Activated T-cell treated with anti-CD3 and anti-CD28 coated beads for 24 hours (primary cell): Measurements from ENCODE around the gene SPAG16.

Experiments
- DNase-seq: peaks from one replicate; pipeline ENCODE4 v3.0.0-alpha.2; 2020; ENCODE audit warnings: low read depth

Gene SPAG16

DNA sequence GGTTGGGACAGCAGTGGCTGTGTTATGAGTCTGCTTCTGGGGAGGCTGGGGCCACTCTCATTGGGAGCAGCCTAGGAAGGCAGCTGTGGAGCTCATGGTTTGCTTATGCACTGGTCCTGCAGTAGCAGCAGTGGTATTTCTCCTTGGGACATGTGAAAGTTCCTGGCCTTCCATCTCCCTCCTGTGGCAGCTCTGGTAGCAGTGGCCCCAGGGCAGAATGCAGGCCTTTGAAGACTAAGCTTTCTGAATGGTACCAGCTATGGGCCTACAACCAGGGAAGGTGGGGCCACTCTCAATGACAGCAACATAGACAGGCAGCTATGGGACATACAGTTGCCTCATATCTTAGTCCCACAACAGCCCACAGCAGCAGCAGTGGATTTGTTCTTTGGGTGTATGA is 1009.3 kb downstream of the SPAG16 start:
- DNase-seq: no peak

DNA sequence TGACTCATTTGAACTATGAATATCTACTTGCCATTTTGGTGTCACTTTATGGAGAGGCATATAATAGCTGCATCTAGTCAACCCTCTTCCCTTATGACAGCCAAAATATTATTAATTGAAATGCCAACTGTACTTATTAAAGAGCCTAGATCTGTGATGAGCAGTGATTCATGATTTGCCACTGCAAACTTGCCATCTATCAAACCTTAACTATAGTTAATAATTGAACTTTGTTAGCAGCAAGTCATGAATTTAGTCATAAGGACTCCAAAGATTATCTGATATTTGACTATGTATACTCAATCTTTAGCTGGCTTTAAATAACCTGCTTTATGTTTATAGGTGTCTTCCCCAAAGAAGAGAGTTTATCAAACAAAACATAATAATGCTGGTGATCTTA is 1010.2 kb downstream of the SPAG16 start:
- DNase-seq: no peak

DNA sequence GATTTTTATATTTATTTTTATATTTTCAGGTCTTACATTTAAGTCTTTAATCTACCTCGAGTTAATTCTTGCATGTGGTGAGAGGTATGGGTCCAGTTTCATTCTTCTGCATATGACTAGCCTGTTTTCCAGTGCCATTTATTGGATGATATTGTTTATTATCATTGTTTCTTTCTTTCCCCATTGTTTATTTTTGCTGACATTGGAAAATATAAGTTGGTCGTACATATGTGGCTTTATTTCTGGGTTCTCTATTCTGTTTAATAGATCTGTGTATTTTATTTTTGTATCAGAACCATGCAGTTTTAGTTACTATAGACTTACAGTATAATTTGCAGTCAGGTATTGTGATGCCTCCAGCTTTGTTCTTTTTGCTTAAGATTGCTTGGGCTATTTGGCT is 1013.2 kb downstream of the SPAG16 start:
- no peak for DNase-seq

DNA sequence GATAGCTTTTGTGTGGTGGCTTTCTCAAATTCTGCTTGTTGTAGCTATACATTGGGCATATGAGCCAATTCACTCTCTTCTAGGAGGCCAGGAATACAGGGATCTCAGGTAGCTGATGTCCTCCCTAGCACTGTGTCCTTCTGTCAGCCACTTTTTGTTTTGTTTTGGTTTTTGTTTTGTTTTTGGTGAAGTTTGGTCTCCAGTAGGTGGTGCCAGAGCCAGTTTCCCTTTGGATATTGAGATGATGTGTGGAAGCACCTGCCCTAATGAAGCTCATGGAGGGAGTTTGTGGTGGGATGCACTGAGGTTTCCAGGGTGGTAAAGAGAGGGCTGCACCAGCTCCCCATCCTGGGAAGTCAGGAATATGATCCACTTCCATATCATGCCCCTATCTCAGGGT is 1026.1 kb downstream of the SPAG16 start:
- no peak for DNase-seq

DNA sequence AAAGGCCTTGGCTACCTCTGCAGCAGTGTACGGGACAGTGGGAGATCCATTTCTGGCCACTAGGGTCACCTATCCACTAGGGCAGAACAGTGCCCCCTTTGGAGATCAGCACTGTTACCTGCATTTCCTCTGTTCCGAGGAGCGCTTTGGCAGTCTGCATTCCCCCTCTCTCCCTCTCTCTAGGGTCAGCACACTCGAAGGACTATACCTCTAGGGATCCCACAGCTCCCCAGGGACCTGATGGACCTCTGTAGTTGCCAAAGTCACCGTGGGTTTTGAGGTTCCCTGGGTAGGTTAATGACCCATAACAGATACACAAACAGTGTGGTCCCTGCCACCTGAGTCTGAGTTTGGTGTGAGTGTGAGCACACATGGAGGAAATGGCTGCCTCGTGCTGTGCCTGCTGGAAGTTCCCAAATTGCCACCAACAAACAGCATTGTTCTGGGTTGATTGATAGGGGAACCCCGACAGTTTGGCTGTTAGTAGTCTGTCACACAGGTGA is 1026.8 kb downstream of the SPAG16 start:
- no peak for DNase-seq

DNA sequence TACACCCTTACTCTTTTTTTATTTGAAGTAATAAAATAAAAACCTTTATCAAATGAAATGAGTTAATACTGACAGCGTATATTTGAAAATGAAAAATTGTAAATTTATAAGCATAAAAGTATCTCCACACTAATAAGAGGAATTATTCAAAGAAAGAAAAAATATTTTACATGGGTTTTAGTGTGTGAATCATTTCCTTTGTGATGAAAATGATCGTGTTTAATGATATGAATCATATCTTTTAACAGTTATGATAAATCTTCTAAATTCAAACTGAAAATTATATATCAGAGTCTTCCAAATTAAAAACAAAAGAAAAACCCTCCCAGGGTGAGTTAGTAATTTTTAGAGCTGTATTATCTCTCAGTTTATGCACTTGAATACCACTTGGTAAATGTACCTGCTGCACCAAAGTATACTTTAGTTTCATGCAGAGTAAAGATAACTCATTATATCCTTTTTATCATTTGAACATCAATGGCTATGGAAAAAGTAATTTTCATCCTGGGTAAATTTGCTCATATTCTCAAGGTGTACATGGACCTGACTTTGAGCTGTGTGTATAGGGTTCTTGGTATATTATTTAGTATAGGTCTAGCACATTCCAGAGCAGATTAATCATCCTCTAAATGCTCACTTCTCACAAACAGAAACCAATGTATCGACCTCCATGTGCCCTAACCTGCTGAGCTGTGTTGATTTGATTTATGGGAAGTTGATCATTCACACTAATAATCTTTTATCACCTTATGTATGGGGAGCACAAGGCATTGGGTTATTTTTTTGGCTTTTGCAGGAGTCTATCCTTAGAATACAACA is 1027.9 kb downstream of the SPAG16 start:
- DNase-seq: no peak

DNA sequence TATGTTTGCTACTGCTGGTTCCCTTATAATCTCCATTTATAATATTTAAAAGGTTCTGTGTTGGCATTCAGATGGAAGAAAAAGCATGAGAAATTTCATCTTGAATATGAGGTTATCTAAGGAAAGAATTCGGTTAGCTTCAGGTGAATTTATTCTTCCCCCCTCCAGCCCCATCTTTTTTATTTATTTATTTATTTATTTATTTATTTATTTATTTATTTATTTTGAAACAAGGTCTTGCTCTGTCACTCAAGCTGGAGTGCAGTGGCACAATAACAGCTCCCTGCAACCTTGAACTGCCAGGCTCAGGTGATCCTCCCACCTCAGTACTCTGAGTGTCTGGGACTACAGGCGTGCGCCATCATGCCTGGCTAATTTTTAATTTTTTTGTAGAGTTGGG is 1031.1 kb downstream of the SPAG16 start:
- DNase-seq: no peak

DNA sequence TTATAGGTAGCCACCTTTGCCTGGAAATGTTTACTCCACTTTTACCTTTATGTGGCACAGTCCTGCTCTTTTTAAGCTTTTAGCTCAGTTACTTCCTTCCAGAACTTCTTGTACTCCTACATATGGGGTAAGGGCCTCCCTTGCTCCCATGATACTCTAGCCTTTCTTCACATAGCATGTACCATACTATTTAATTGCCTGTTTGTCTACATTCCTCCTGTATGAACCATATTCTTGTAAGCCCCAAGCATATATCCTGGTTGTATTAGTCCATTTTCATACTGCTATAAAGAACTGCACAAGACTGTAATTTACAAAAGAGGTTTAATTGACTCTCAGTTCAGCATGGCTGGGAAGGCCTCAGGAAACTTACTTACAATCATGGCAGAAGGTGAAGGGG is 1035.9 kb downstream of the SPAG16 start:
- no peak for DNase-seq

DNA sequence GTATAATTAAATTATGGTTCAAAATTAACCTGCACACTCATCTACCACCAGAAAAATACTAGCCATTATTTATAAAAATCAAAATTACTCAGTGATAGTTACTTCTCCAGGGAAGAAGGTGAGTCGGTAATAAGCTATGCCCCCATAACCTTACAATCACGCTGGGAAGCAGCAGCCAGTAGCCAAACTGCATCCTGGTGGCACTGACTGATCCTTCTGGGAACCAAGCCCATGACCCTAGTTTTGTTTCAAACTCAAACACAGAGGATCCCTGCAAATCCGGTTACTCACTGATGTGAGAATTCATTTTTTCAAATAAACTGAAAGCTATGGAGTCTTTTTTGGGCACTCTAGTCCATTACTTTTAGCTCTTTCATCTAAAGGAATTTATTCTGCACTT is 1038.4 kb downstream of the SPAG16 start:
- no peak for DNase-seq

DNA sequence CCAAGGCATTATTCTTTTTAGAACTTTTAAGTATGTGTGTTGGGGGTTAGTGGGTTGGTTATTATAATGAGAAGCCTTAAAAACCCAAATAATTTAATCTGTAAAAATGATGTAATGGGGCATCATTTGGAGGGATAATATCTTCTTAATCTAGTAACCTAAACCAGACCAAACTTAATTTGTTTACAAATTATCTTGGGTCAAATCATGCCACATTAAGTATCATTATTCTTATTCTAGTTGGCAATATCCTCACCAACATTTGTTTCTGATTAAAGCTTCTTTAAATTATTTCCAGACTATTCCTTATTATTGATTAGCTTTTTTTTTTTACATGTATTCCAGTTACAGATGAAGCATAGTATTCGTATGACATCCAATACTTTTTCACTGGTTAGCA is 1041.1 kb downstream of the SPAG16 start:
- DNase-seq: no peak

DNA sequence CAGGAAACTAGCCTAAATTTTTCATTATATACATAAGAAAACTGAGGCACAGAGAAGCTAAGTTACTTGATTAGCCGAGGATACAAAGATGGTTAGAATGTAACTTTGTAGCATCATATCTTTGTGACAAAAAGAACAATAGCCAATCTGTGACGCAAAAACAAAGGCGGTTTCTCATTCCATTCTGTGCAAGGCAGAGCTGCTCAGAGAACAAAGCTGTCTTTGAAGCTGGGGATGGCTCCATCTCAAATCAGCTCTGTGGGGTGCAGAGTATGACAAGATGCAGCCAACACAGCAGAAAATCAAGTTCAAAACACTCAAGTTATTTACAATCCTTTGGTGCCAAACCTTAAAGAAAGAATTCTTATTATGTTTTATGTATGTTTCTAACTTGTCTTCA is 1044.7 kb downstream of the SPAG16 start:
- DNase-seq: no peak

DNA sequence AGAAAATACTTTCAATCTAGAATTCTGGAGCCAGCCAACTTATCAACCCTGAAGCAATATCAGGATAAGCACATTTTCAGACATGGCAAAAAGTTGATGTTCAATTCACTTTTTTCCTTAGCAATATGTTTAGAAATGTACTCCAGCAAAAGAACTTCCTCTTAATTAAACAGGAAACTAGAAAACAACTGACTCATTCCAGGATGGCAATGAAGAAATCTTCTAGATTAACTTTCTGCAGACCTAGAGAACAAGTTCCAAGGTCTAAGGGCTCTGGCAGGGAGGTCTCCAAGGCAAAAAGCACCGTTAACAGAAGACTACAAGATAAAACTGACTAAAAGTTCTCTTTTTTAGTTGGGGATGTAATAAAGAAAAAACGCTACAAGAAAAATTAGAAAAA is 1057.4 kb downstream of the SPAG16 start:
- no peak for DNase-seq

DNA sequence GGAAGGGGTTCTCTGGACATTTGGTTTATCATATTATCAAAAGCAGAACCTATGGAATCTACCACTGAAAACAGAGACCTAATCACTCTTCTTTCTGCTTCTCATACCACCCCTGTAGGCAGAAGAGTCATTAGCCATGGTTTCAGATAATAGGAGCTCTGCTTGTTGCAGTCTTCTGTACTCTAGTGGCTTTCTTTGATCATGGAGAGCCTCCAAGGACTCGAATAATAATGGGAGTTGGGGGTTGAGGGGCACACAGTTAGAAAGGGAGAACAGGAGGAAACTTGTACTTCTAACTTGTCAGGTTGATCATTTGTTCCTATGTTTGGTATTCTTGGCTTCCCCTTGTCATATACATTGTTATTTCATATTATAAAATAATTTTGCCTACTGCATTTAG is 1074.2 kb downstream of the SPAG16 start:
- DNase-seq: no peak

DNA sequence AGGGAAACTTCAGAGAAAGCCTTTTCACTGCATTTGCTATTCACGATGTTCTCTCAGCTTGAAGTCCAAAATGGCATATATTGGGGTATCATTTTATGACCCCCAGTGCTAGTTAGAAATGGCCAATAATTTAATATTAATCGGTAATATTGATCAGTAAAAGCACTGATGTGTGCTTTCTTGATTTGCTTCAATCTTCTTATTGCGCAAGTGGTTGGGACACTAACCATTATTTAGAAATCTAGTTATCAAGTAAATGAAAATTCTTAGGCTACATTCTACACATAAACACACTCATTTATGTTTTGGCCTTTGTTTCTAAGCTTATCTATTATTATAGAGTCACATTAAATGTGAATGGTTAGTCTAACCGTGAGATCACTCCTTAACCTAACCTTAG is 1076.9 kb downstream of the SPAG16 start:
- no peak for DNase-seq

DNA sequence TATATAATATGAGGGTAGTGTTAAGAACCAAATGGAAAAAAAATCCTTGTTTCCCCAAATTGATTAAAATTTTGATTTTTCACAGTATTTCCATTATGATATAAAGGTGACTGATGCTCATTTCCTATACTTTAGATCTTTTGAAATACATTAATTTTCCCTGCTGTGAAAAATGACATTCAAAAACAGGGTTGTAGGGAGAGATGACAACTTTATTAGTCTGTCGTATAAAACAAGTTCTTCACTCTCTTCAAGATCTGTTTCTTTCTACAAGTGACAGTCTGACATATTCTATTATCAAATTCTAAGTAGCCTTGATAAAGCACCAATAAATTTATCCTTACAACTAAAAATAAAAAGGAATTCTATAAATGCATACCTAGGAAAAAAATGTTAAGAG is 1081.3 kb downstream of the SPAG16 start:
- DNase-seq: no peak

DNA sequence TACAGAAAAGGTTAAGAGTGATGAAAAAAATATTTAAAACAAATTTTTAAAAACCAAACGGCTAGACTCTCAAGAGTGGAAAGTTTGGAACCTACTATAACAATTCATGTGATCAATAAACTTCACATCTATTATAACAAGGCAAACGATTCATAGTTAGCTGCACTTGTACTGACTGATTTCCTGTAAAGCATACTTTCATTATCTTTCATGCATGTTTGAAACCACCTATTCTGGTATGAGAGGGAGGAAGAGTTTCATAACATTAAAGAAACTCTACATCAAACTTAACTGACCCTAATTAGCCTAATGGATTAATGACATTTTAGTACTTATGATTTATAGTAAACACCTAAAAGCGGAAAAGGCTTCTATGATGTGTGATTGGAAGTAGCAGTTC is 1082.9 kb downstream of the SPAG16 start:
- DNase-seq: no peak

DNA sequence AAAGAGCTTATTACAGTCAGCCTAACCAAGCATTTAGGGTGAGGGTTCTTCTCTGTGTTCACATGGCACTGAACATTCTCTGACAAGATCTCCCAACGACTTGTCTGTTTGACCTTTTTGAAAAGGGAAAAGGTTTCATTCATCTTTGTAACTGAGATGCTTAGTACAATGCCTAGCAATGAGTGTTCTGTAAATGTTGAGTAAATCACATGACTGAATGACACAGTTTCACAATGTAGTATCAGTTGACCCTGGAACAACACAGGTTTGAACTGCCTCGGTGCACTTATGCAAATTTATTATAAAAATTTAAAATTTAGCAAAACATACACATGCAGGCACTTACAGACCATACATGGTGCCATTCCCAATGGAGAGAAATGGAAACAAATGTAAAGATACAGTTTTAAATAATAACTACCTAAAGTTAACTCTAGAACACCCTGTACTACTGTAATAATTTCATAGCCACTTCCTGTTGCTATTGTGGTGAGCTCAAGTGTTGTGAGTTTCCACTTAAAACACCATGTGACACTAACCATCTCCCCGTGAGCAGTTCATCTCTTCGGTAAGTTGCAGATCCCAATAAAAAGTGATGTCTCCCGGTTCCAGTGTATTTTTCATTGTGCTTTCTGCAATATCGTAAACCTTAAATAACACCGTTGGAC is 1092.5 kb downstream of the SPAG16 start:
- DNase-seq: no peak

DNA sequence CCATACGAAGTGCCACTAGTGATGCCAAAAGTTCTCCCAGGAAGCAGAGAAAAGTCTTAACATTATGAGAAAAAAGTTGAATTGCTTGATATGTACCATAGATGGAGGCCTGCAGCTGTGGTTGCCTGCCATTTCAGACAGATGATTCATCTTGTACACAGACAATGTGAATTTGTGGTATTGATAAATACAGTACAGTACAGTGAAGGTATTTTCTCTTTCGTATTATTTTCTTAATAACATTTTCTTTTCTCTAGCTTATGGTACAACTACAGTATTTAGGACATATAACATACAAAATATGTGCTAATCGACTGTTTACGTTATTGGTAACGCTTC is 1093.0 kb downstream of the SPAG16 start:
- DNase-seq: no peak

DNA sequence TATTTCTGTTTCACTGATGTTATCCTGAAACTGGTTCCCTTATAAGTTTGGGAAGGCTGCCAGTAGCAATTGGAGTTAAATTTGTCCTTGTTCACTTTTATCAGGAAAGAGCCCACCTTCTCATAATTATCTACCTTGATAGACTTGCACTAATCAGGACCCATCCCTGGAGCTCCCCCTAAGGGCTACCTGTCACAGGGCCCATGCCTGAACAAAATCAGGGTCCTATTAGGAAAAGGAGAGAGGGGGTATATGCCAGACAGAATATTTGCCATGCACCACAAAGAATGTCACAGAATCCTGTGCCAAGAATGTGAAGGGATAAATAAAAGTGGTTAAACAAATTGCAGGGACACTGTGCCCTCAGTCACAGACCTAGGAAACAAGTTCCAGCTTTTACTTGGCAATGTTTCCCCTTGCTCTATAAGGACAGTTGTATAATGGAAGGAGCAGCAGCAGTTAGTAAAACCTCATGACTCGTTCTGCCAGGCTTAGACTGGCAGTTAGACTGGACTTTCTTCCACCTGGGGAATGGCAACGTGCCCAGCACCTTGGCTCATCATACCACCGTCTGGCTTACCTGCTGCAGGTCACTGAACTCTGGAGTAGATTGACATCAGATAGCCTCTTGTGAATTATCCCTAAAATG is 1094.3 kb downstream of the SPAG16 start:
- no peak for DNase-seq

DNA sequence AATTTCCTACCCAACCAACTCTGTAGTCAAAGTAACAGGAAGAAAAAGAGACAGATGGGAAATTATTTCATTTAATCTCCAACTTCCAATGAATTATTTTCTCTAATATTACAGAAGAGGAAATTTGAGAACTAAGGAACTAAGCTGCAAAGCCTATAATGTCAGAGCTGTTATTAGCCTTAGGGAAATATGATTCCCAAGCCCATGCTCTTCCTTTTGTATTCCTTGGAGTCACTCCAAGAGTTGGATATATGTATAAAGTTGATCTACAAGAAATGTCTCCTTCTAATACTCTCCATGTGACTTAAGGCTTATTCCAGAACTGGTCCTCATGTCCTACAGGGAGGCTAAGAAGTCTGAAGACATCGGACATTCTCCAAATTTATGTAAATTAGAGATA is 1095.0 kb downstream of the SPAG16 start:
- DNase-seq: no peak

DNA sequence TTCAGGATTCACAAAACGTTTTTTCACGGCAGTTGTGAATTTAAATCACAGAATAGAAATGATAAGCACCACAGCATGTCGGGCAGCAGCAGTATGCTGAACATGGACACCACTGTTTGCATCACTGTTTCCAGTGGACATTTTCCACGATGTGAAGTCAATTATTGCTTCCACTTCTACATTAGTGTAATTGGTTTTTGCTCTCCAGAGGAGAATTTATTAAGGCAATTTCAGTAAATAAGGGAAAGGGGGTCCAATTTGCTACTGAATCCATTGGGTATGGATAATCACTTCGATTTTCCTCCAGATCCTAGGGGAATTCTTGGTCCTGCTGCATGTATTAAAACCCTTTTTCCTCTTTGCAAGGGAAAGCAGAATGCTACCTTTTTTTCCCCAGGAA is 1096.4 kb downstream of the SPAG16 start:
- no peak for DNase-seq

DNA sequence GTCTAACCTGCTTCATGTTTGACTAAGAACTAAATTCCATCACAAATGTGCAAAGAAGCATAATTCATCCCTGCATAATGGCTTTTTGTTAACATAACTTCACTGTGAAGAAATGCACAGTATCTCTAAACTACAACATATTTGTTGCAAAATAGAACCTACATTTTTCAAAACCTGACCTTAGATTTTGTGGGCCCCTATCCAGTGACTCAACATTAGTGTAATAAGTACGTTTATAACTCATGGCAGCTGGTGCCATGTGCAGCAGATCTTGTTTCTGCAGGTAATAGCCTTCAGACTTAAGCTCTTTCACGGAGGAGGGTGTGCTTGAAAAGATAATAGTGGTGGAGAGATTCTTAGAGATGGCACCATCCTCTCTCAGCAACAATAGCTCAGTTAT is 1098.0 kb downstream of the SPAG16 start:
- no peak for DNase-seq

DNA sequence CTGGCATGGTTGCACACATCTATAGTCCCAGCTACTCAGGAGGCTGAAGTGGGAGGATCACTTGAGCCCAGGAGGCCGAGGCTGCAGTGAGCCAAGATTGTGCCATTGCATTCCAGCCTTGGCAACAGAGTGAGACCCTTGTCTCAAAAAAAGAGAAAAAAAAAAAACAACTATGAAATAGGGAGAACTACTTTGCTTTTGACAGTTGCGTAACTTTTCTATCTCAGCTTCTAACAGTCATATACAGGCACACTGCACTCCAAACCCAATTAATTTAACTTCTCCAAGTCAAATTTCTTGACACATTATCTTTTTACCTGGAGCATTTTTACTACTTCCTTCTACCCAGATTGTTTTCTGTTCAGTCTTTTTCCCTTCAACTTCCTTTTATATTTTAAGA is 1102.5 kb downstream of the SPAG16 start:
- DNase-seq: no peak
